GM12873 (cell line): ENCODE measurements around the gene AKR1C4.

Experiments used
- CTCF ChIP-seq: IDR thresholded peaks from 2 replicates; pipeline ENCODE4 v1.5.1; 2012; ENCODE audit warnings: low read depth, mild to moderate bottlenecking, moderate library complexity, low read length, control low read depth; ENCODE audit not compliant: insufficient read depth; ENCODE audit errors: missing control alignments

AKR1C4 gene

GRCh38 chr10:5266351-5266750 is 69.7 kb downstream of the AKR1C4 start:
- no peak for TF ChIP-seq CTCF

GRCh38 chr10:5266804-5267203 is 70.2 kb downstream of the AKR1C4 start:
- TF ChIP-seq CTCF = no peak

- no peak for TF ChIP-seq CTCF
Measured at GRCh38 chr10:5268234-5268633, 71.6 kb downstream of the AKR1C4 start.
